ENCODE results near the gene CDC40.

Gene CDC40

GRCh38 chr6:110178626-110179405, 1.4 kb upstream of the CDC40 start:
- H3K4me1 ChIP-seq (ENCODE audit: control insufficient read depth in 1 of 2, insufficient read depth in 2 of 2, low read length in 2 of 2): peaks cover 6% of the 10 kb centered on the region in 2 experiments
- H3K9ac ChIP-seq (ENCODE audit: low read length): peak overlapping the region; percentile 81
- peaks cover 16% of the 10 kb centered on the region for H3K79me2 ChIP-seq (ENCODE audit: control insufficient read depth, insufficient read depth, low read length, poor library complexity)
- no peak overlapping the region for H2AK5ac ChIP-seq (ENCODE audit: low read length)
- peak overlapping the region; percentile 67 for H3K18ac ChIP-seq (ENCODE audit: low read length)
- no peak overlapping the region for H2BK120ac ChIP-seq (ENCODE audit: insufficient read depth, low read length, poor library complexity)
- H3K9me3 ChIP-seq (ENCODE audit: insufficient read depth, low read depth, low read length): no peaks in the 10 kb centered on the region
- peak overlapping the region; percentile 81 for H3K4me3 ChIP-seq (ENCODE audit: low read depth, low read length)
- peak overlapping the region; percentile 66 for H3K4me2 ChIP-seq (ENCODE audit: low read length)
- H3K79me1 ChIP-seq (ENCODE audit: low read length): peaks cover 10% of the 10 kb centered on the region
- WGBS (ENCODE audit: extremely low coverage, insufficient coverage, insufficient read length): no CpG with 5 or more reads among the region's 66 CpGs
- peak overlapping the region; percentile 11 for H4K12ac ChIP-seq (ENCODE audit: low read depth, low read length)
- H3K27ac ChIP-seq (ENCODE audit: low read depth, low read length): peak overlapping the region; percentile 94
- peak overlapping the region; percentile 38 for H3K14ac ChIP-seq (ENCODE audit: low read length)
- no peaks in the 10 kb centered on the region for H3K27me3 ChIP-seq (ENCODE audit: insufficient read depth, low read length)
- H2BK5ac ChIP-seq (ENCODE audit: low read depth, low read length, poor library complexity): peak overlapping the region; percentile 97
- H2BK12ac ChIP-seq (ENCODE audit: low read length): no peak overlapping the region
- peak overlapping the region; percentile 78 for H4K8ac ChIP-seq (ENCODE audit: low read depth, low read length)
- no peak overlapping the region for H3K23ac ChIP-seq (ENCODE audit: low read length)
- H3K4ac ChIP-seq (ENCODE audit: low read depth, low read length): peak overlapping the region; percentile 35
- H4K91ac ChIP-seq (ENCODE audit: low read depth, low read length): peak overlapping the region; percentile 91
- peak overlapping the region; percentile 38 for H2AFZ ChIP-seq (ENCODE audit: insufficient read depth, low read length, poor library complexity)
- no peaks in the 10 kb centered on the region for H3K36me3 ChIP-seq (ENCODE audit: control insufficient read depth in 1 of 2, insufficient read depth in 2 of 2, low read length in 2 of 2)
- peak; percentile 12 to 50 for DNase-seq

- no CpG with 5 or more reads among the region's 62 CpGs for WGBS (ENCODE audit: extremely low coverage, insufficient coverage, insufficient read length)
These were observed 610 bp upstream of the CDC40 start, which contains the start of gene WASF1 for GRCh38 chr6:110179406-110180227. WASF1 (minus strand) TSS chr6:110179670; CDS start chr6:110127601, 52,069 bp downstream.

DNA sequence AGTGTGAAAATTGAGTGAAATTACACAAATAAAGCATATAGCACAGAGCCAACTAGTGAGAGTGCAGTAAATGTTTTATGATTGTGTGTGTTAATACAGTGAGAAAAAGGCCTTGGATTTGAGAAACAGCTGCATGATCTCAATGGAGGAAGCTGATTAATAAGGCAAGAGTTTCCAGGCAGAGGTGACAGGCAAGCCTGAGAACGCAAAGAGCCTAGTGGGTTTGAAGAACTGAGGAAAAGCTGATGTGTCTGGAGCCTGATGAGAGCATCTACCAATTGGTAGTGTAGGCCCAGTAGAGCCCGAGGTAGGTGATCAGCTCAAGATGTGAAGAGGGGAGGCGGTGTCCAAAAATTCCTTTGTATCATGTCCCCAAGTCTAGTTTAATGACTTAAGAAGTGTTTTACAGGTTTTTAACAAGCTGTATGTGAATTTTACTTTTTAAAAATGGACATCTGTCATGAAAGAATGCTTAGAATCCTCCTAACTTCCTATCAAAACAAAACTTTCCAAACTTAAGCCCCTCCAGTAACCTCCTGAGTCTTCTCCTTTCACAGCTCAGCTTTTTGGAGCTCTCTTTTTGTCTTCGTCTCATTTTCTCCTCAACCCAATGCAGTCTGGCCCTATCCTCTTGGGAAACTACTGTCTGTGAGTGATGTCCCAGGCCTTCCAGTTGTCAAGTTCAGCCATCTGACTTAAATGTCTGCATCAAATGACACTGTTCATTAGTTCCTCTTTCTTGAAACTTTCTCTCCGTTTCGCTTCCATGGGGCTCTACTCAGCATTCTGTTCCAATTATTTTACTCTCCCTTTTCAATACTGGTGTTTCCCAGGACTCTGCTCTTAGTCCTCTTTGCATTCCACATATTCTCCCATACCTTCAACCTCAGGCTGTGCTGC, 1.2 kb downstream of the CDC40 start:
- H4K8ac ChIP-seq (ENCODE audit: low read depth, low read length): peak overlapping the region; percentile 52
- H3K4me3 ChIP-seq (ENCODE audit: low read depth, low read length): no peak overlapping the region
- peak overlapping the region; percentile 5 for H3K9ac ChIP-seq (ENCODE audit: low read length)
- no peak overlapping the region for H2BK5ac ChIP-seq (ENCODE audit: low read depth, low read length, poor library complexity)
- DNase-seq: peak in 1 of 2 donors; percentile 3
- peaks cover 16% of the 10 kb centered on the region for H3K79me2 ChIP-seq (ENCODE audit: control insufficient read depth, insufficient read depth, low read length, poor library complexity)
- no peak overlapping the region for H3K14ac ChIP-seq (ENCODE audit: low read length)
- no peak overlapping the region for H4K91ac ChIP-seq (ENCODE audit: low read depth, low read length)
- no peak overlapping the region for H2AFZ ChIP-seq (ENCODE audit: insufficient read depth, low read length, poor library complexity)
- H3K4me1 ChIP-seq (ENCODE audit: control insufficient read depth in 1 of 2, insufficient read depth in 2 of 2, low read length in 2 of 2): peaks cover 6% of the 10 kb centered on the region in 2 experiments
- peak overlapping the region; percentile 71 for H3K4me2 ChIP-seq (ENCODE audit: low read length)
- peak overlapping the region; percentile 64 for H3K4ac ChIP-seq (ENCODE audit: low read depth, low read length)
- no CpG with 5 or more reads among the region's 6 CpGs for WGBS (ENCODE audit: extremely low coverage, insufficient coverage, insufficient read length)
- H2BK12ac ChIP-seq (ENCODE audit: low read length): no peak overlapping the region
- peaks cover 10% of the 10 kb centered on the region for H3K79me1 ChIP-seq (ENCODE audit: low read length)
- no peaks in the 10 kb centered on the region for H3K27me3 ChIP-seq (ENCODE audit: insufficient read depth, low read length)
- no peak overlapping the region for H3K27ac ChIP-seq (ENCODE audit: low read depth, low read length)
- H2BK120ac ChIP-seq (ENCODE audit: insufficient read depth, low read length, poor library complexity): no peak overlapping the region
- no peaks in the 10 kb centered on the region for H3K36me3 ChIP-seq (ENCODE audit: control insufficient read depth in 1 of 2, insufficient read depth in 2 of 2, low read length in 2 of 2)
- H3K9me3 ChIP-seq (ENCODE audit: insufficient read depth, low read depth, low read length): no peaks in the 10 kb centered on the region
- H3K18ac ChIP-seq (ENCODE audit: low read length): no peak overlapping the region
- no peak overlapping the region for H4K12ac ChIP-seq (ENCODE audit: low read depth, low read length)
- no peak overlapping the region for H3K23ac ChIP-seq (ENCODE audit: low read length)
- no peak overlapping the region for H2AK5ac ChIP-seq (ENCODE audit: low read length)

More at GRCh38 chr6:110179406-110180227, 610 bp upstream of the CDC40 start, which contains the start of gene WASF1:
- peak within 1 kb of the TSS; percentile 96 for H3K14ac ChIP-seq (ENCODE audit: low read length)
- H3K4me1 ChIP-seq (ENCODE audit: control insufficient read depth in 1 of 2, insufficient read depth in 2 of 2, low read length in 2 of 2): peaks cover 6% of the 10 kb centered on the region in 2 experiments
- peak within 1 kb of the TSS; percentile 90 for H2BK120ac ChIP-seq (ENCODE audit: insufficient read depth, low read length, poor library complexity)
- peak within 1 kb of the TSS; percentile 50 for H3K4ac ChIP-seq (ENCODE audit: low read depth, low read length)
- H2AK5ac ChIP-seq (ENCODE audit: low read length): no peak within 1 kb of the TSS
- H4K91ac ChIP-seq (ENCODE audit: low read depth, low read length): peak within 1 kb of the TSS; percentile 91
- H3K27ac ChIP-seq (ENCODE audit: low read depth, low read length): peak within 1 kb of the TSS; percentile 94
- H3K18ac ChIP-seq (ENCODE audit: low read length): peak within 1 kb of the TSS; percentile 97
- H3K4me2 ChIP-seq (ENCODE audit: low read length): peak within 1 kb of the TSS; percentile 71
- peak within 1 kb of the TSS; percentile 97 for H2BK5ac ChIP-seq (ENCODE audit: low read depth, low read length, poor library complexity)
- H3K23ac ChIP-seq (ENCODE audit: low read length): no peak within 1 kb of the TSS
- H4K8ac ChIP-seq (ENCODE audit: low read depth, low read length): peak within 1 kb of the TSS; percentile 80
- no peaks in the 10 kb centered on the region for H3K27me3 ChIP-seq (ENCODE audit: insufficient read depth, low read length)
- H4K12ac ChIP-seq (ENCODE audit: low read depth, low read length): peak within 1 kb of the TSS; percentile 69
- H3K79me2 ChIP-seq (ENCODE audit: control insufficient read depth, insufficient read depth, low read length, poor library complexity): peaks cover 16% of the 10 kb centered on the region
- H2BK12ac ChIP-seq (ENCODE audit: low read length): peak within 1 kb of the TSS; percentile 62
- peak within 1 kb of the TSS; percentile 94 for H3K9ac ChIP-seq (ENCODE audit: low read length)
- H3K36me3 ChIP-seq (ENCODE audit: control insufficient read depth in 1 of 2, insufficient read depth in 2 of 2, low read length in 2 of 2): no peaks in the 10 kb centered on the region
- H3K79me1 ChIP-seq (ENCODE audit: low read length): peaks cover 10% of the 10 kb centered on the region
- peak within 1 kb of the TSS; percentile 92 for H3K4me3 ChIP-seq (ENCODE audit: low read depth, low read length)
- DNase-seq: peak; percentile 97
- H3K9me3 ChIP-seq (ENCODE audit: insufficient read depth, low read depth, low read length): no peaks in the 10 kb centered on the region
- H2AFZ ChIP-seq (ENCODE audit: insufficient read depth, low read length, poor library complexity): peak within 1 kb of the TSS; percentile 86

Measured in trophoblast cell (in vitro differentiated cells and primary cell).